Testis (tissue), 3 donors: Measurements from ENCODE around the gene AUTS2. TPM values are rescaled to one million over a fixed set of nuclear protein-coding genes. Genes with fewer than 3 reads are reported as not detected.

Experiments
- DNase-seq: peaks from one replicate; pipeline ENCODE4 v3.0.0-alpha.2; 2019
- H3K27ac ChIP-seq, 2 donors: fragments of 200-600 bp; sonication (generic); one replicate each; pipeline ENCODE4 v1.5.1; 2019
- H3K27me3 ChIP-seq: fragments of 200-600 bp; sonication (generic); one replicate; pipeline ENCODE4 v1.5.1; 2019
- H3K36me3 ChIP-seq: fragments of 200-600 bp; sonication (generic); one replicate; pipeline ENCODE4 v1.5.1; 2017; ENCODE audit warnings: low read depth; ENCODE audit errors: missing control alignments
- H3K4me1 ChIP-seq: fragments of 200-600 bp; sonication (generic); one replicate; pipeline ENCODE4 v1.5.1; 2019
- H3K4me3 ChIP-seq, 2 donors: fragments of 200-600 bp; sonication (generic); one replicate each; pipeline ENCODE4 v1.5.1; 2017 to 2019
- H3K9me3 ChIP-seq: fragments of 200-600 bp; sonication (generic); one replicate; pipeline ENCODE4 v1.5.1; 2017
- CTCF ChIP-seq, 3 experiments: fragments of 450-650 bp in 2 of 3; fragments of 200-600 bp in 1 of 3; sonication (generic) in 1 of 3; IDR thresholded peaks; one replicate each; pipeline ENCODE4 v1.5.1; 2016 to 2019; ENCODE audit warnings: antibody characterized with exemption in 3 of 3, mild to moderate bottlenecking in 2 of 3, moderate library complexity in 1 of 3
- POLR2A ChIP-seq: fragments of 450-650 bp; IDR thresholded peaks from one replicate; pipeline ENCODE4 v1.6.1; 2017; ENCODE audit warnings: antibody characterized with exemption, mild to moderate bottlenecking, moderate library complexity
- WGBS, 2 donors: methylation state at CpG; one replicate each; pipeline ENCODE4 v1.1.5; 2018; 5-methylcytosine and 5-hydroxymethylcytosine counted together
- intact Hi-C: fragments of 100-400 bp; cut with DNase I; formaldehyde crosslinking; loops from one replicate; pipeline ENCODE4 v1.15.1; 2023; ENCODE audit warnings: low total_unique reads
- polyA plus RNA-seq: library from polyadenylated mRNA; stranded (reverse); fragments of 350-450 nt; fragmentation: Illumina TruSeq; extraction: RNeasy Lipid Tissue Mini Kit (QIAGEN cat#74804); gene quantifications from one replicate; pipeline ENCODE4 v1.2.3, GENCODE V29; 2014; ENCODE audit warnings: low read depth, low replicate concordance; ENCODE audit not compliant: insufficient read depth
- total RNA-seq, 2 donors: library from RNA; depleted of rRNA; stranded (reverse); fragments of >200 nt; gene quantifications; one replicate each; pipeline ENCODE4 v1.2.3, GENCODE V29; 2016

The AUTS2 gene
- total and polyA plus RNA-seq, 3 donors from 2014 or later: 21.3 to 75.5 (median 56.1) TPM

GRCh38 chr7:70091362-70091761, 493.1 kb downstream of the AUTS2 start:
- no peaks in the 10 kb centered on the region for H3K27me3 ChIP-seq
- no peak overlapping the region for H3K4me3 ChIP-seq
- DNase-seq: no peak
- no peak for TF ChIP-seq CTCF (IDR thresholded peaks at IDR 0.05)
- no peak for TF ChIP-seq POLR2A
- WGBS, 2 donors: 94 to 96% methylated on average over 2 of the region's 2 CpGs
- intact Hi-C loops: no loop called here
- H3K4me1 ChIP-seq: no peaks in the 10 kb centered on the region
- H3K9me3 ChIP-seq: no peaks in the 10 kb centered on the region
- no peaks in the 10 kb centered on the region for H3K36me3 ChIP-seq
- H3K27ac ChIP-seq: no peak overlapping the region

GRCh38 chr7:70092314-70093204, 494.3 kb downstream of the AUTS2 start:
- WGBS, 2 donors: 58 to 64% methylated on average over 12 of the region's 12 CpGs
- H3K4me1 ChIP-seq: no peaks in the 10 kb centered on the region
- peak; percentile 16 for DNase-seq
- no peak overlapping the region for H3K4me3 ChIP-seq
- no peaks in the 10 kb centered on the region for H3K27me3 ChIP-seq
- no peaks in the 10 kb centered on the region for H3K9me3 ChIP-seq
- intact Hi-C loops: no loop called here
- TF ChIP-seq POLR2A: no peak
- TF ChIP-seq CTCF (IDR thresholded peaks at IDR 0.05): no peak
- H3K27ac ChIP-seq: no peak overlapping the region
- H3K36me3 ChIP-seq: no peaks in the 10 kb centered on the region

- TF ChIP-seq CTCF (IDR thresholded peaks at IDR 0.05) (no peak), POLR2A (no peak)
- no peaks in the 10 kb centered on the region for H3K36me3 ChIP-seq
- intact Hi-C loops: no loop called here
- no peaks in the 10 kb centered on the region for H3K9me3 ChIP-seq
- DNase-seq: no peak
- H3K4me1 ChIP-seq: no peaks in the 10 kb centered on the region
- H3K4me3 ChIP-seq: no peak overlapping the region
- WGBS, 2 donors: 75 to 86% methylated on average over 4 of the region's 4 CpGs
- no peaks in the 10 kb centered on the region for H3K27me3 ChIP-seq
- H3K27ac ChIP-seq: no peak overlapping the region
These were observed 495.1 kb downstream of the AUTS2 start for GRCh38 chr7:70093205-70093904.

GRCh38 chr7:70094831-70095230, 496.6 kb downstream of the AUTS2 start:
- WGBS, 2 donors: 68 to 78% methylated on average over 3 of the region's 3 CpGs
- H3K9me3 ChIP-seq: no peaks in the 10 kb centered on the region
- no peak for DNase-seq
- intact Hi-C loops: no loop called here
- no peaks in the 10 kb centered on the region for H3K27me3 ChIP-seq
- H3K36me3 ChIP-seq: no peaks in the 10 kb centered on the region
- no peaks in the 10 kb centered on the region for H3K4me1 ChIP-seq
- no peak overlapping the region for H3K4me3 ChIP-seq
- no peak for TF ChIP-seq POLR2A
- TF ChIP-seq CTCF (IDR thresholded peaks at IDR 0.05): no peak
- no peak overlapping the region for H3K27ac ChIP-seq
